Fibroblast of lung (primary cell): Measurements from ENCODE around the gene FLRT2. TPM values are rescaled to one million over a fixed set of nuclear protein-coding genes. Genes with fewer than 3 reads are reported as not detected.
A peak's percentile ranks its signal among the peaks of the same experiment; 100 is the strongest.

ENCODE experiments used
- DNase-seq, 2 donors: peaks; one replicate each; pipeline versions ENCODE4 v3.0.0 to v3.0.0-alpha.2; 2010; ENCODE audit warnings: low read depth in 2 of 2
- H2AFZ ChIP-seq: 2 replicates; pipeline ENCODE4 v1.5.1; 2012; ENCODE audit warnings: low read length, control low read depth, inconsistent platforms
- H3K27ac ChIP-seq: 2 replicates; pipeline ENCODE4 v1.5.1; 2011; ENCODE audit warnings: low read length, control low read depth; ENCODE audit not compliant: insufficient read depth
- H3K27me3 ChIP-seq: 2 replicates; pipeline ENCODE4 v1.5.1; 2011; ENCODE audit warnings: mild to moderate bottlenecking, low read length; ENCODE audit not compliant: control insufficient read depth, insufficient read depth
- H3K36me3 ChIP-seq: 2 replicates; pipeline ENCODE4 v1.5.1; 2011; ENCODE audit warnings: low read length; ENCODE audit not compliant: control insufficient read depth, insufficient read depth
- H3K4me1 ChIP-seq: 2 replicates; pipeline ENCODE4 v1.5.1; 2011; ENCODE audit warnings: low read length; ENCODE audit not compliant: control insufficient read depth, insufficient read depth; ENCODE audit errors: extremely low read depth
- H3K4me2 ChIP-seq: 2 replicates; pipeline ENCODE4 v1.5.1; 2011; ENCODE audit warnings: low read length, control low read depth; ENCODE audit not compliant: insufficient read depth; ENCODE audit errors: extremely low read depth
- H3K4me3 ChIP-seq, 4 experiments: fragments of 200-600 bp in 1 of 4; sonication (generic) in 1 of 4; replicated peaks in 1 of 4; 2 replicates each; pipeline ENCODE4 v1.5.1; 2011 to 2016; ENCODE audit warnings: low read length in 4 of 4, low read depth in 3 of 4, mild to moderate bottlenecking in 3 of 4, control low read depth in 2 of 4, inconsistent platforms in 1 of 4, mixed read lengths in 1 of 4; ENCODE audit not compliant: insufficient read depth in 1 of 4; ENCODE audit errors: control extremely low read depth in 1 of 4
- H3K79me2 ChIP-seq: 2 replicates; pipeline ENCODE4 v1.5.1; 2012; ENCODE audit warnings: mild to moderate bottlenecking, low read length, inconsistent platforms; ENCODE audit not compliant: control insufficient read depth, insufficient read depth
- H3K9ac ChIP-seq: 2 replicates; pipeline ENCODE4 v1.5.1; 2011; ENCODE audit warnings: mild to moderate bottlenecking, low read length, control low read depth; ENCODE audit not compliant: insufficient read depth
- H3K9me3 ChIP-seq: 2 replicates; pipeline ENCODE4 v1.5.1; 2012; ENCODE audit warnings: low read depth, low read length; ENCODE audit not compliant: control insufficient read depth, insufficient read depth
- H4K20me1 ChIP-seq: 2 replicates; pipeline ENCODE4 v1.5.1; 2011; ENCODE audit warnings: low read length; ENCODE audit not compliant: control insufficient read depth, insufficient read depth; ENCODE audit errors: extremely low read depth
- CTCF ChIP-seq, 2 donors: IDR thresholded peaks in 1 of 2; conservative IDR thresholded peaks in 1 of 2; 1 replicate in 1 of 2; 2 replicates in 1 of 2; pipeline ENCODE4 v1.5.1; 2011 to 2012; ENCODE audit warnings: low read length in 2 of 2, control low read depth in 1 of 2, inconsistent platforms in 1 of 2, low read depth in 1 of 2, mild to moderate bottlenecking in 1 of 2
- EZH2 ChIP-seq: IDR thresholded peaks from 2 replicates; pipeline ENCODE4 v1.5.1; 2012; ENCODE audit warnings: low read length, control low read depth, mild to moderate bottlenecking; ENCODE audit errors: missing control alignments
- polyA plus RNA-seq, 2 donors: library from polyadenylated mRNA; depleted of rRNA in 1 of 2; stranded (reverse) in 1 of 2; unstranded in 1 of 2; fragments of >200 nt; gene quantifications; 2 replicates each; pipeline ENCODE4 v1.2.1, GENCODE V29; 2011 to 2012; ENCODE audit warnings: missing spikeins in 1 of 2
- total RNA-seq: library from RNA; depleted of rRNA; stranded (reverse); fragments of >200 nt; gene quantifications from 2 replicates; pipeline ENCODE4 v1.2.1, GENCODE V29; 2014

The FLRT2 gene
- total and polyA plus RNA-seq, 2 donors (not counting 1 experiment from before 2014, with no cell fraction given): 4.6 to 14.5 TPM

GRCh38 chr14:85575617-85575898 lies 45.6 kb downstream of the FLRT2 start:
- Histone ChIP-seq H3K4me2 (peak overlapping the region; percentile 46), H3K27ac (no peak overlapping the region)

GRCh38 chr14:85576218-85576617 lies 46.3 kb downstream of the FLRT2 start:
- no peaks in the 10 kb centered on the region for H3K9me3 ChIP-seq
- no peak overlapping the region for H3K4me3 ChIP-seq
- no peaks in the 10 kb centered on the region for H3K36me3 ChIP-seq
- H3K27ac ChIP-seq: no peak overlapping the region
- H3K79me2 ChIP-seq: no peaks in the 10 kb centered on the region
- no peaks in the 10 kb centered on the region for H4K20me1 ChIP-seq
- no peak overlapping the region for H2AFZ ChIP-seq
- H3K4me1 ChIP-seq: peaks cover 6% of the 10 kb centered on the region
- no peaks in the 10 kb centered on the region for H3K27me3 ChIP-seq
- no peak overlapping the region for H3K9ac ChIP-seq
- peak; percentile 32 to 38 for DNase-seq
- H3K4me2 ChIP-seq: no peak overlapping the region
- no peak for TF ChIP-seq EZH2
- no peak for TF ChIP-seq CTCF (conservative IDR thresholded peaks at IDR 0.05 in 1 of 2, IDR thresholded peaks at IDR 0.05 in 1 of 2; ENCODE audit: low read depth in 1 of 2, low read length in 2 of 2)

More at GRCh38 chr14:85575617-85575898, 45.6 kb downstream of the FLRT2 start:
- Histone ChIP-seq H2AFZ (no peak overlapping the region), H3K27me3 (no peaks in the 10 kb centered on the region), H3K36me3 (no peaks in the 10 kb centered on the region), H3K9ac (no peak overlapping the region), H3K4me1 (peaks cover 6% of the 10 kb centered on the region), H4K20me1 (no peaks in the 10 kb centered on the region), H3K4me3 (no peak overlapping the region), H3K79me2 (no peaks in the 10 kb centered on the region), H3K9me3 (no peaks in the 10 kb centered on the region)
- DNase-seq: no peak
- TF ChIP-seq CTCF (conservative IDR thresholded peaks at IDR 0.05 in 1 of 2, IDR thresholded peaks at IDR 0.05 in 1 of 2; ENCODE audit: low read depth in 1 of 2, low read length in 2 of 2) (no peak), EZH2 (no peak)

GRCh38 chr14:85576848-85577542 lies 47.1 kb downstream of the FLRT2 start:
- no peak for TF ChIP-seq EZH2
- no peak for TF ChIP-seq CTCF (conservative IDR thresholded peaks at IDR 0.05 in 1 of 2, IDR thresholded peaks at IDR 0.05 in 1 of 2; ENCODE audit: low read depth in 1 of 2, low read length in 2 of 2)
- Histone ChIP-seq H3K27ac (no peak overlapping the region), H3K4me1 (peaks cover 6% of the 10 kb centered on the region), H3K27me3 (no peaks in the 10 kb centered on the region), H3K4me2 (no peak overlapping the region), H2AFZ (no peak overlapping the region), H3K9ac (no peak overlapping the region), H3K36me3 (no peaks in the 10 kb centered on the region), H3K4me3 (no peak overlapping the region), H4K20me1 (no peaks in the 10 kb centered on the region), H3K9me3 (no peaks in the 10 kb centered on the region), H3K79me2 (no peaks in the 10 kb centered on the region)
- DNase-seq: peak in 1 of 2 donors; percentile 43
